AG04449 (cell line): Measurements from ENCODE around the gene TMEM117.

ENCODE experiments used
- CTCF ChIA-PET: fragments of 350-600 bp; formaldehyde crosslinking; extraction: SDS; loops from one replicate; lab custom pipeline; 2021; ENCODE audit warnings: antibody characterized with exemption; lab: Yijun Ruan, JAX
- POLR2A ChIA-PET: fragments of 400-600, 350-600 bp; formaldehyde crosslinking; extraction: SDS; loops from one replicate; lab custom pipeline; 2020; ENCODE audit warnings: antibody characterized with exemption, inconsistent platforms; lab: Yijun Ruan, JAX
- DNase-seq: peaks from one replicate; pipeline ENCODE4 v3.0.0-alpha.2; 2010; ENCODE audit warnings: low read depth, low spot score
- H3K4me3 ChIP-seq: 2 replicates; pipeline ENCODE4 v1.5.1; 2011; ENCODE audit warnings: low read depth, mild to moderate bottlenecking, control low read depth, low read length
- CTCF ChIP-seq: IDR thresholded peaks from one replicate; pipeline ENCODE4 v1.5.1; 2011; ENCODE audit warnings: mild to moderate bottlenecking, moderate library complexity, low read length, control low read depth, inconsistent platforms; ENCODE audit not compliant: insufficient read depth; ENCODE audit errors: missing control alignments

TMEM117 gene

GRCh38 chr12:43805149-43805859 is 30.6 kb upstream of the TMEM117 start:
- CTCF ChIA-PET: interaction anchor here (1.0 to 3.8 kb wide), 12 partner anchors 8 to 77 kb away, joined by 3 to 37 read pairs (median 4); partner anchors contain the start of genes IRAK4 and PUS7L

GRCh38 chr12:43805860-43806736 is 29.8 kb upstream of the TMEM117 start, which contains the start of gene TWF1:
Gene TWF1, minus strand, starts transcription at chr12:43806317. Its CDS starts 72 bp downstream, at chr12:43806245.
- peak within 1 kb of the TSS; percentile 89 for H3K4me3 ChIP-seq
- peak; percentile 53 for TF ChIP-seq CTCF
- ChIA-PET CTCF (interaction anchor here (1.0 to 3.8 kb wide), 14 partner anchors 8 to 76 kb away, joined by 3 to 37 read pairs (median 4); partner anchors contain the start of genes IRAK4 and PUS7L), POLR2A (interaction anchor here (0.6 to 2.0 kb wide), 10 partner anchors 8 to 76 kb away, joined by 3 to 17 read pairs (median 4); partner anchors contain the start of genes IRAK4 and TMEM117)
- no peak for DNase-seq

More at GRCh38 chr12:43805149-43805859, 30.6 kb upstream of the TMEM117 start:
- POLR2A ChIA-PET: interaction anchor here (0.6 to 2.0 kb wide), 9 partner anchors 8 to 77 kb away, joined by 3 to 17 read pairs (median 4); partner anchors contain the start of gene TMEM117
- no peak for TF ChIP-seq CTCF
- H3K4me3 ChIP-seq: peak overlapping the region; percentile 89
- DNase-seq: no peak

GRCh38 chr12:43806737-43807072 is 29.2 kb upstream of the TMEM117 start:
- DNase-seq: no peak
- no peak for TF ChIP-seq CTCF
- CTCF ChIA-PET: interaction anchor here (1.1 to 3.8 kb wide), 4 partner anchors 10 to 76 kb away, joined by 3 to 37 read pairs (median 12); no protein-coding TSS in a partner anchor
- peak overlapping the region; percentile 89 for H3K4me3 ChIP-seq
- POLR2A ChIA-PET: interaction anchor here (1.0 to 2.0 kb wide), 5 partner anchors 14 to 76 kb away, joined by 3 to 17 read pairs (median 4); partner anchors contain the start of genes IRAK4 and TMEM117

GRCh38 chr12:43807386-43807785 is 28.5 kb upstream of the TMEM117 start:
- H3K4me3 ChIP-seq: no peak overlapping the region
- TF ChIP-seq CTCF: no peak
- POLR2A ChIA-PET: no interaction called here
- DNase-seq: no peak
- CTCF ChIA-PET: interaction anchor here (1.1 to 3.8 kb wide), 3 partner anchors 9 to 48 kb away, joined by 3 to 18 read pairs (median 5); no protein-coding TSS in a partner anchor

- DNase-seq: no peak
- TF ChIP-seq CTCF: no peak
- POLR2A ChIA-PET: no interaction called here
- H3K4me3 ChIP-seq: no peak overlapping the region
- CTCF ChIA-PET: no interaction called here
These were observed 23.8 kb upstream of the TMEM117 start for GRCh38 chr12:43812057-43812456.
